CD4-positive, alpha-beta T cell treated with Interleukin-12 subunit alpha and Interleukin-12 subunit beta, for 1 hour (primary cell): ENCODE data around the gene IRX4.

Experiments used
- DNase-seq: peaks from one replicate; pipeline ENCODE4 v3.0.0-alpha.2; 2020

The IRX4 gene

GRCh38 chr5:1912951-1913565 lies 30.3 kb upstream of the IRX4 start:
- no peak for DNase-seq

- no peak for DNase-seq
These were observed 29.1 kb upstream of the IRX4 start for GRCh38 chr5:1911773-1912235.

DNA sequence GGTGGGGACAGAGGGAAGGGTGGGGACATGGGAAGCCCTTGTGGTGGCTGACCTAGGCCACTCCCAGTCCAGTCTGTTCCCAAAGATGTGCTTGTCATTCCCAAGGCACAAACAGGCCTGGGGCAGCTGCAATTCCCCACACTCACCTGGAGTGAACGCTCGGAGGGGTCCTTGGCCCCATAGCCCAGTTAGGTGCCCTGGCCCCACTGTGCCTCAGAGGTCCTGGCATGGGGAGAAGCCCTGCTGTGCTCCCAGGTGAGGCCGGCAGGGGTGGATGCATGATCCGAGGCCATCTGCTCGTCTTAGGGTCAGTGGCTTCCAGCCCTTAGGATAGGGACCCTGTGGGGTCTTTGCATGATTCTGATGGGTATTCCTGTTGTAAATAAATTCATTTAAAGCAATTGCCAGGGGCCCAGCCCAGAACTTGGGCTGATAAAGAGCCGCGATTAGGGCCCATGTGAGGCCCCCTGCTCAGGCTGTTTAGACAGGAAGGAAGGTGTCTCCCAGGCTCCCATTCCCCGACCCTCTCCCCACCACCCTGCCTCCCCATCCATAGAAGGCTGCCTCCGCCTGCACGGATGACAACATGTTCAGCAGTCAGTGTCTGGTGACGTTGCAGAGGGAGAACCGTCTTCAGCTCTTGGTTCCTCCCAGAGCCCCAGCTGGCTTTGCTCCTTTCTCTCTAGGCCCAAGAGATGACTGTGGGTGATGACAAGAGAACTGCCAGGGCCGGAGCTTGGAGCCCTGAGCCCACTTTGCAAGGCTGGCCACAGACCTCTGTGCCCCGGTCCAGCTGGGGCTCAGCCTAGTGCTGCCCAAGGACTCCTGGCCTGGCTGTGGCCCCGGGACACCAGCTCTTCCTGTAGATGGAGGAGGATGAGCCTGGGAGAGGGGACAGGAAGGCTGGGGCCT lies 28.4 kb upstream of the IRX4 start:
- no peak for DNase-seq

GRCh38 chr5:1910081-1910760 lies 27.5 kb upstream of the IRX4 start:
- no peak for DNase-seq

- DNase-seq: no peak
These were observed 26.7 kb upstream of the IRX4 start for GRCh38 chr5:1909346-1909985.

GRCh38 chr5:1908931-1909330 lies 26.2 kb upstream of the IRX4 start:
- no peak for DNase-seq

- no peak for DNase-seq
These were observed 24.9 kb upstream of the IRX4 start for GRCh38 chr5:1907616-1908015.

GRCh38 chr5:1905108-1905507 lies 22.4 kb upstream of the IRX4 start:
- DNase-seq: no peak

DNA sequence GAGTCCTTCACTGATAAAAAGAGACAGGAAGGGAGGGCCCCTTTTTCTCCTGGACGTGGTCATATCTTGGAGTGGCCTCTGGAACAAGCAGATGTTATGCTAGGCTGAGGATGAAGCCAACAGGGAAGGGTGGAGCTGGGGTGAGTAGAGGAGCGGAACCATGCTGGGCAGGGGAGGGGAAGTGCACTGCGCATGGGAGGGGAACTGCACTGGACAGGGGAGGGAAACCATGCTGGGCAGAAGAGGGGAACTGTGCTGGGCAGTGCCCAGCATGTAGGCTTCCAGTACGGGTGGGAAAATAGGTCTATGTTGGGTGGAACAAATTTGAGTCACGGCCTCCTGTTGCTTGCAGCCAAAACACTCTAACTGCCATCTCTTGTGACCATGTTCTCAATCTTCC lies 19.3 kb upstream of the IRX4 start:
- no peak for DNase-seq

DNA sequence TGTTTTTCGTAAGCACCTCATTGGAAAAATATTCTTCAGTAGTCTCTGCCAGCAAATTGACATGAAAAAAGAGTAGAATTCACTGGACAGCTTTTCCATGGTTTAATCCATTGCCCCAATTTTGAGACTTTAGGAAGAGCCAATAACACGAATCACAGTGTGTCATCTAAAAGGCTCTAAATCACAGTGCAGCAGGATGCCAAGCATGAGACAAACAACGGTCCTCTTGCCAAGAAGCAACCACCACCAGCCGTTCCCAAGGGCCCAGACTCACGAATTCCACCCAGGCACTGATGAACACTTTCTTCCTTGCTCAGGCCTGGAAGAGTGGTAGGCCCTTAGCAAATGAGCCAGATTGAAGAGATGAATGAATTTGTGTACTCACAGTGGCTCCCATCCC lies 18.3 kb upstream of the IRX4 start:
- no peak for DNase-seq

DNA sequence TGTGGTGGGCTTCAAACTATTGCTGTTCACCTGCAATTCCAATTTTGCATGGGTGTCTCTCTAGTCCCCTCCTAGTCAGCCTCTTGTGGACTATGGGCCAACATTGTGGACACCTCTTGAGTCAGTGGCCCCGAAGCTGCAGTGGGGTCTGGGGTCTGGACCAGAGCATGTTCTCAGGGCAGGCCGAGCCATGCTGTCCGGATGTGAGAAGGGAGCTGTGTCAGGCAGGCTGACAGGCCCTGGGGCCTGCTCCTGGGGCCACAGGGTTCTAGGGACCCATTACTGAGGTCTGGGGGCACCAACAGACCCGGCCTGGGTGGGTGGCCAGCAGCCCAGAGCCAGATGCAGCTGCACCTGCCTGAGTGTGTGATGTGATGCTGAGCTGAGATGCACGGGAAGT lies 16.5 kb upstream of the IRX4 start:
- no peak for DNase-seq

DNA sequence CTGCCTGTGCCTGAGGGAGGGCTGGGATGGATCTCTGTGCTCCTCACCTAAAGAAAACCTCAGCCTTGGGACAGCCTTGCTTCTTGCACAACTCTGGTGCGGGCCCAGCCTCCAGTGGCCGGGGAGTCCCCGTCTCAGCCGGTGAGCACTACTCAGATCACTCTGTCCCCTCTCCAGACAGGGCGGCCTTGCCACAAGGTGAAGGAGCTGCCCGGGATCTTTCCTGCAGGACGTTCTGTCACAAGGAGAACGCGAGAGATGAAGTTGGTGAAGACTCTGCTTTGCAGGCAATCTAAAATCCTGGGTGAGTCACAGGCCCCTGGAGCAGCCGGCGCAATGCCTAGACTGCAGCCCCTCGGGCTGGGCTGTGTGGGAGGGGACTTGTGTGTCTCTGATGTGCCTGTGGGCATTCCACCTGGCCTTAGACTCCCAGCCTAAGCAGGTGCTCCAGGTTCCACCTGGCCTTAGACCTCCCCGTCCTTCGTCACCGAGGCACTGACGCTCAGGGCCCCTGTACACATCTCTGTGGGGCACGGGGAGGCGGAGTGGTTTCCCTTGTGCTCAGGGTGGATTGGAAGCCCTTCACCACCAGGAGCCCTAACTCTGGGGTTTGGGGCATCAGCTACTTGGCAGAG lies 15.2 kb upstream of the IRX4 start:
- DNase-seq: no peak

DNA sequence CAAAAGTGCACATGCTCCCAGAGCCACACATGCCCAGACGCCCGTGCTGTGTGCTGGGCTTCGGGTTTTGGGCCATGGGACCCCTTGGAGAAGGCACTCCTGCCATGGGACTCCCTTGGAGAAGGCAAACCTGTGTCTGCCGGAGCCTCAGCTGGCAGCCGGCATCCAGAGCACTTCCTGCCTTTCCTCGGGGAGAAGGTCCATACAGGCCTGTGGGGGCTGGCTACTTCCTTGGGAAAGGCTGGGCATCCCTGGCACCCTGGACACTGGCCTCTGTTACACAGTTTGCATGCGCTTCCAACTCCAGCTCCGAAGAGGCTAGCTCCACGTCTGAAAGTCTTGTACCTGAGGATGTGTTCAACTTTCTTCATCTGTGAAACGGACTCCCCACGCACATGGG lies 14.7 kb upstream of the IRX4 start:
- DNase-seq: no peak

DNA sequence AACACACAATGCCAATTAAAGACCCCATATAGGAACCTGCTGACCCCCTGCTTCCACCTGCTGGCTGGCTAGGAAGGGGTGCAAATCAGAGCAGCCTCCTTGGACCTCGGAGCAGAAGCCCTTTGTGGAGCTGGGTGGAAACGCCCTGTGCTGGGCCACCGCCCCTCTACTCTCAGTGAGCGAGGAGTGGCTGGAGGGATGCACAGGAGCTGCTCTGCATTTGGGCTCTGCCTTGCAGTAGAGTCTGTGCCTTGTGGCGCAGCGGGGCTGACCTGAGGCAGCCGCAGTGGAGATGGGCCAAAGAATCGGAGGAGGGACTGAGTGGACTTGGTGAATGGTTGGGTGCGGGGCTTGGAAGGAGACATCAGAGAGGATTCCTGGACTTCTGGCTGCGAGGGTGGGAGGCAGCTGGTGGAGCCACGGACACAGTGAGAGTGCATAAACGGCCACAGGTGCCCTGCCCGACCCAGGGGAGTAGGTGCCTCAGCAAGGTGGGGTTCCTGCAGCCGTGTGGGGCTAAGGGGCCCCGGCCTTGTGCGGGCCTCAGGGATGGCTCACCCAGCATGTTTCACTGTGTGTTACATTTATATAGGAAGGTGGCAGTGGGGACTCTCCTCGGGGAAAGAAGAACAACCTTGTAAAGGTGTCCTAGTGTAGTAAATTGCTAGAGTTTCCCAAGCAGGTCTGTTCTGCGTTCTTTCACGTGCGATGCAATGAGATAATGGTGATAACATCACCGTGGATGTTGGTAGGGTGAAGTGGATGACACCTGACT lies 14.1 kb upstream of the IRX4 start:
- no peak for DNase-seq

- DNase-seq: no peak
These were observed 13.2 kb upstream of the IRX4 start for GRCh38 chr5:1895739-1896420.

DNA sequence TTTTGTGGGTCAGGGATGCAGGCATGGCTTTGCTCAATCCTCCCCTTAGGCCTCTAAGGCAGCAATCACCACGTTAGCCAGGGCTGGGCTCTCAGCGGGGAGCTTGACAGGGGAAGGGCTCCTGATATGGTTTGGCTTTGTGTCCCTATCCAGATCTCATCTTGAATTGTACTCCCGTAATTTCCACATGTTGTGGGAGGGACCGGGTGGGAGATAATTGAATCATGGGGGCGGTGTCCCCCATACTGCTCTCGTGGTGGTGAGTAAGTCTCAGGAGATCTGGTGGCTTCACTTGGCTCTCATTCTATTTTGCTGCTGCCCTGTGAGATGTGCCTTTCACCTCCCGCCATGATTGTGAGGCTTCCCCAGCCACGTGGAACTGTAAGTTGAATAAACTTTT lies 11.5 kb upstream of the IRX4 start:
- no peak for DNase-seq

DNA sequence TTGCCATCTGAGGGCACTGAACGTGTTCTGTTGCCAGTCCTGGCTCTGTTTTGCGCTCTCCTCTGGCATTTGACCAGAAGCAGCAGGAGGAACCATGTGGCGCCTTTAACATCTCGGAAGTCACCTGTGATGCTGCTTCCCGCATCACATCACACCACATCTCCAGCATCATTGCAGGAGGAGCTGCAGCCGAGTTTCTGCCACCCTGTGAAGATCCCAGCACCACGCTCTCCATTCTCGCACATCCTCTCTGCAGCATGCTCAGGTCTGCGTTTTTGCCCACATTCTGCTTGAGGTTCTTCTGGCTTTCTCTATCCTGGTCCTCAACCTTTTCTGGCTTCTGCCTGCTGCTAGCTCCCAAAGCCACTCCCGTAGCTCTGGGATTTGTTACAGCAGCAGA lies 11.0 kb upstream of the IRX4 start:
- DNase-seq: no peak

DNA sequence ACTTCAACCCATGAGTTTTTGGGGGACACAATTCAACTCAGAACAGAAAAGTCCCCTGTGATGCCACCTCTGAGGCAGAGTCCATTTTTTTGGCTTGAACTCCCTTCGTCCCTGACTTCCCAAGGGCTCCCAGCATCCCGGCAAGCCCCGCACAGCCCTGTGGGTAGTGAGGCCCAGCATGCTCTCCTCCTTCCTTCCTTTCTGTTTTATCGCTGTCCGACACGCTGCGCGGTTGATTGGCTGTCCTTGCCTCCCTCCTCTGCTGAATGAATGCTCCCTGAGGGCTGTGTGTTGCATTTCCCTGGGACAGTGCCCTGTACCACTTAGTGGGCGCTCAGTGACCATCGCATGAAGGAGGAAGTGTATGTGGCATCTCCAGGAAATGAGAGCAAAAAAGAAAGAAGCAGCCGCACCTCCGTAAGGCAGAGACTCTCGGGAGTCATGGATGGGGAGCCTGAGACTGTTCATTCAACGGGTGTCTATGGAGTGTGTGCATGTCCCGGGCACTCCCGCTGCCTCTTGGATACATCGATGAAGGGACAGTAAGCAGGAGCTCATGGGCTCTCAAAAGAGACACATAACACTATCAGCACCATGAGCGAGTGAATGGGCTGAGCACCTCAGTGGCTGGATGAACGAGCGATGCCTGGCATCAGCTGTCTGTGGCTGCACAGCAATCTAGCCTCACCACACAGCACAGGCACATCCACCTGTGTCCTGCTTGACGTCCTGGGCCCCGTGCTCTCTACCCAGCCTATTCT lies 10.1 kb upstream of the IRX4 start:
- DNase-seq: no peak

- no peak for DNase-seq
These were observed 9.5 kb upstream of the IRX4 start for GRCh38 chr5:1892211-1892610.

DNA sequence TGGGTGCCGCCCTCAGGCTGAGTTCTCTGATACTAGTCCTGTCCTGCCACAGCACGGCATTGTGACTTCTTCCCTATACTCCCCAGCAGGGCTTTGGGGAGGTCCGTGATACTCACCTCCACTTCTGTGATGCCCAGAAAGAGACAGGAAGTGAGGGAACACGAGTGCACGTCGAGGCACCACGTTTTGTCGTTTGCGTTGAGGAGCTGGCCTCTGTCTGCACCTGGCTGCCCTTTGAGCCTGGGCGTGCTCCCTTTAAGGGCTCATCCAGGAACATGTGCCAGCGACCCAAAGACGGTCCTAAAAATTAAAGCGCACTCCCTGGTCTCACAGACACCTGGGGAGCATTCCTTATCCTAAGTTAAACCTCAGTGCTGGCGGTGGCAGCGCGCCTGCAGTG lies 8.7 kb upstream of the IRX4 start:
- DNase-seq: no peak

DNA sequence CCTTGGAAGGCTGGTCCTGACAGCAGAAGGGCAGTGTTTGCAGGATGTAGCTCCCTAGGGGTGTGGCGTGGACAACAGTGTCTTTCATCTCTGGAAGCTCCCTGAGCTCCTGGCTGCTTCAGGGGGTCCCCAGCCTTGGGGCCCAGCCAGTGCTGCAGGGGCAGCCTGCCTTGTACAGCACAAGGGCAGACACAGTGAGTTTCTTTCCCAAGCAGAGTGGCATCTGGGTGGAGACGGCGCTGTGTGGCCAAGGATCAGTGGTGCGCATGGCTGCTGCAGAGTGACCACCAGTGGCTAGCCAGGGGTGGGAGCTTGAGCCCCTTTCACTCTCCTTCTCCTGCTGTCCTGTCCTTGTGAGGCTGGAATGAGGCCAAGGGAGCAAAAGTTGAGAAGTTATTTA lies 7.6 kb upstream of the IRX4 start:
- DNase-seq: no peak
